HL-60 (cell line): ENCODE results near the gene GPS1.

ENCODE experiments used
- DNase-seq, 2 experiments: peaks; one replicate each; pipeline ENCODE4 v3.0.0-alpha.2; 2010 to 2020; ENCODE audit warnings: low read depth in 1 of 2, low spot score in 1 of 2
- H3K27ac ChIP-seq: fragments of 250-450 bp; sonication (Bioruptor Pico); replicated peaks from 2 replicates; pipeline ENCODE4 v1.5.1; 2020; ENCODE audit warnings: mild to moderate bottlenecking, moderate library complexity
- H3K27me3 ChIP-seq: fragments of 250-450 bp; sonication (Bioruptor Pico); 2 replicates; pipeline ENCODE4 v1.5.1; 2021; ENCODE audit warnings: mild to moderate bottlenecking, moderate library complexity; ENCODE audit not compliant: insufficient read depth, poor library complexity, severe bottlenecking
- H3K4me3 ChIP-seq: replicated peaks from 2 replicates; pipeline ENCODE4 v1.5.1; 2011; ENCODE audit warnings: mild to moderate bottlenecking, control low read depth, low read length; ENCODE audit not compliant: insufficient read depth
- CTCF ChIP-seq: IDR thresholded peaks from one replicate; pipeline ENCODE4 v1.5.1; 2011; ENCODE audit warnings: low read length, control low read depth, inconsistent platforms; ENCODE audit not compliant: insufficient read depth
- GABPA ChIP-seq: IDR thresholded peaks from 2 replicates; pipeline ENCODE4 v1.6.1; 2012; ENCODE audit warnings: low read depth
- POLR2AphosphoS5 ChIP-seq: IDR thresholded peaks from 2 replicates; pipeline ENCODE4 v1.6.1; 2012; ENCODE audit warnings: low read depth
- SPI1 ChIP-seq: IDR thresholded peaks from 2 replicates; pipeline ENCODE4 v1.6.1; 2012; ENCODE audit warnings: low read depth, mild to moderate bottlenecking, borderline replicate concordance
- TF ChIP-seq, protein P1 (sequence below): IDR thresholded peaks from 2 replicates; pipeline ENCODE4 v1.6.1; 2012; ENCODE audit warnings: low read depth; ENCODE audit not compliant: insufficient replicate concordance

Gene GPS1

GRCh38 chr17:82062076-82062983 is 10.6 kb downstream of the GPS1 start:
- Histone ChIP-seq H3K27ac (no peak overlapping the region), H3K27me3 (no peaks in the 10 kb centered on the region), H3K4me3 (no peak overlapping the region)
- TF ChIP-seq, protein P1, sequence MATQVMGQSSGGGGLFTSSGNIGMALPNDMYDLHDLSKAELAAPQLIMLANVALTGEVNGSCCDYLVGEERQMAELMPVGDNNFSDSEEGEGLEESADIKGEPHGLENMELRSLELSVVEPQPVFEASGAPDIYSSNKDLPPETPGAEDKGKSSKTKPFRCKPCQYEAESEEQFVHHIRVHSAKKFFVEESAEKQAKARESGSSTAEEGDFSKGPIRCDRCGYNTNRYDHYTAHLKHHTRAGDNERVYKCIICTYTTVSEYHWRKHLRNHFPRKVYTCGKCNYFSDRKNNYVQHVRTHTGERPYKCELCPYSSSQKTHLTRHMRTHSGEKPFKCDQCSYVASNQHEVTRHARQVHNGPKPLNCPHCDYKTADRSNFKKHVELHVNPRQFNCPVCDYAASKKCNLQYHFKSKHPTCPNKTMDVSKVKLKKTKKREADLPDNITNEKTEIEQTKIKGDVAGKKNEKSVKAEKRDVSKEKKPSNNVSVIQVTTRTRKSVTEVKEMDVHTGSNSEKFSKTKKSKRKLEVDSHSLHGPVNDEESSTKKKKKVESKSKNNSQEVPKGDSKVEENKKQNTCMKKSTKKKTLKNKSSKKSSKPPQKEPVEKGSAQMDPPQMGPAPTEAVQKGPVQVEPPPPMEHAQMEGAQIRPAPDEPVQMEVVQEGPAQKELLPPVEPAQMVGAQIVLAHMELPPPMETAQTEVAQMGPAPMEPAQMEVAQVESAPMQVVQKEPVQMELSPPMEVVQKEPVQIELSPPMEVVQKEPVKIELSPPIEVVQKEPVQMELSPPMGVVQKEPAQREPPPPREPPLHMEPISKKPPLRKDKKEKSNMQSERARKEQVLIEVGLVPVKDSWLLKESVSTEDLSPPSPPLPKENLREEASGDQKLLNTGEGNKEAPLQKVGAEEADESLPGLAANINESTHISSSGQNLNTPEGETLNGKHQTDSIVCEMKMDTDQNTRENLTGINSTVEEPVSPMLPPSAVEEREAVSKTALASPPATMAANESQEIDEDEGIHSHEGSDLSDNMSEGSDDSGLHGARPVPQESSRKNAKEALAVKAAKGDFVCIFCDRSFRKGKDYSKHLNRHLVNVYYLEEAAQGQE = no peak
- TF ChIP-seq POLR2AphosphoS5 (no peak), GABPA (no peak), CTCF (no peak), SPI1 (no peak)
- no peak for DNase-seq

DNA sequence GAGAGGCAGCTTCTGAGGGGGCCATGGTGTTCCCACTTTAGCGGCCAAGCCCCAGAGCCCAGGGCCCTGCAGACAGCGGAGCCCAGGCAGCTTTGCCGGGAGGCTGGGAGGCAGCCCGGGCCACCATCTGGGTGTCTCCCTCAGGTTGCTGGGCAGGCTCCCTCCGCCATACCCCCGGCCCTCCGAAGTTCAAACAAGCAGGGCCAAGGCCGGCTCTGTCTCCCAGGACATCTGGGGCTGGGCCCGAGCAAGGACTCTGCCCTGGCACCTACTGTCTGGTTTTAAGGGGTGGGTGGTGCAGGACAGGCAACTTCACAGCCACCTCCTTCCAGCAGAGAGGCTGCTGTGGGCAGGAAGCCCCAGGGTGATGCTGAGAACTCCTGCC is 11.3 kb downstream of the GPS1 start:
- DNase-seq = no peak
- no peaks in the 10 kb centered on the region for H3K27me3 ChIP-seq
- no peak overlapping the region for H3K4me3 ChIP-seq
- TF ChIP-seq, protein P1 = no peak
- no peak for TF ChIP-seq CTCF
- TF ChIP-seq GABPA = no peak
- TF ChIP-seq SPI1 = no peak
- TF ChIP-seq POLR2AphosphoS5 = no peak
- no peak overlapping the region for H3K27ac ChIP-seq

DNA sequence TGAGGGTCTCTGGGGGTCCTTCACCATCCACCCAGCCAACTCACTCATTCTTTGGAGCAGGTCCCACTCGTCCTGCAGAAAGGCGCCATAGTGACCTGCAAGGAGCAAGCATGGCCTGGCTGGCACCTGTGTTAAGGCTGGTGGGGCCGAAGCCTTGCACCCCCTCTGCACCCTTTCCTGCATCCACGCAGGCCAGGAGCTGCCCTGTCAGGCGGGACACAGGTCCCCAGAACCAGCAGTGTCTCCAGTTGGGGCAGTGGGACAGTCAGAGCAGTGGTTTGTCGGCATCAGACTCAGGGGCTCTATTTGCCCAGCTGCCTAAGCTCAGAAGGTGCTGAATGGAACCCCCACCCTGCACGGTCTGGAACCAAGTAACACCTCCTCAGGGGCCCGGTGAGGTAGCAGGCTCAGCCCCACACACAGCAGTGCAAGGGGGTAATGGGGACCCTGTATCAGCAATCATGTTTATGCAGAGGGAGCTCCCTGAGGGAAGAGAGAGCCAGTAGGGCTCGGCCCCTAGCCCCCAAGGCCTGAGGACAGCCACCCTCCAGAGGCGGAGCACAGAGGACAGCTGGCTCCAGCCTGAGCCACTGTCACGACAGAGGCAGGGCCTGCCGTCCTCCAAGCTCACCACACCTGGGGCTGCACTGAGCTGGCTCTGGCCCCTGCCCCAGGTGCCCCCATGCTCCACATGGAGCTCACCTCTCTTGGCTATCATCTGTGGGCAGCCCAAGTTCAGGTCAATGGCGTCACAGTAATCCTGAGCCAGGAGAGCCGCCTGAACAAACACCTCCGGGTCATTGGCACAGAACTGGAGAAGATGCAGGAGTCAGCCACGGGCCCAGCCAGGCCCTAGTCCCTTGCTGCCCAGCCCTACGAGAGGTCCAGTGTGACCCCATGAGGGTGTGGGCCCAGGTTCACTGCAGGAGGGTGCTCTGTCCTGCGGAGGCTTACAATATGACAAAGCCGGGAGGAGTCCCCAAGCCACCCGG is 12.0 kb downstream of the GPS1 start:
- H3K4me3 ChIP-seq = no peak overlapping the region
- TF ChIP-seq, protein P1 = no peak
- no peak for TF ChIP-seq GABPA
- TF ChIP-seq POLR2AphosphoS5 = no peak; the same call in 1 of the 2 replicates
- H3K27ac ChIP-seq = no peak overlapping the region
- DNase-seq = no peak
- H3K27me3 ChIP-seq = no peaks in the 10 kb centered on the region
